Fibroblast of skin of left biceps (primary cell): ENCODE results near the gene CDC34.

ENCODE experiments used
- DNase-seq, 2 experiments: peaks; one replicate each; pipeline ENCODE4 v3.0.0-alpha.2; 2013; ENCODE audit warnings: low read depth in 2 of 2

Gene CDC34

GRCh38 chr19:531753-532560, at the start of gene CDC34:
TSS of gene CDC34 (plus strand) at chr19:531760. CDS start at chr19:531932, 172 bp downstream.
- DNase-seq, result no peak

- no peak for DNase-seq
Observed at GRCh38 chr19:482186-483041, 49.1 kb upstream of the CDC34 start.

GRCh38 chr19:483332-484072, 48.1 kb upstream of the CDC34 start:
- no peak for DNase-seq

DNA sequence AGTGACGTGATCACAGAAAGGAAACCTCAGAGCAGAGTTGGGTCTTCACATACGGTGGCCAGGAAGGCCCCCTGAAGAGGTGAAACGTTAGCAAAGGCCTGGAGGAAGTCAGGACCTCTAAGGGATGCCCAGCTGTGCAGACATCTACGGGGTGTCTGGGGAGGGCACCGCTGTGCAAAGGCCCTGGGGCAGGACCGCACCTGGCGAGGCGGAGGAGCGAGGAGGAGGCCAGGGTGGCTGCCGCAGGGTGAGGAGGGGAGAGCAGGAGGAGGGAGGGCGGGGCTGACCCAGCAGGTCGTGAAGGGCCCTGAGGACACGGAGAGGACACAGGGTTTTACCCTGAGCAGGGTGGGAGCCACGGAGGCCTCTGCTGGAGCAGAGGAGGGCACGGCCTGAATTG, 47.1 kb upstream of the CDC34 start:
- DNase-seq, result no peak

- DNase-seq, result no peak
Observed at GRCh38 chr19:485077-485476, 46.5 kb upstream of the CDC34 start.

- DNase-seq, result no peak
Observed at GRCh38 chr19:485583-486236, 45.9 kb upstream of the CDC34 start.

DNA sequence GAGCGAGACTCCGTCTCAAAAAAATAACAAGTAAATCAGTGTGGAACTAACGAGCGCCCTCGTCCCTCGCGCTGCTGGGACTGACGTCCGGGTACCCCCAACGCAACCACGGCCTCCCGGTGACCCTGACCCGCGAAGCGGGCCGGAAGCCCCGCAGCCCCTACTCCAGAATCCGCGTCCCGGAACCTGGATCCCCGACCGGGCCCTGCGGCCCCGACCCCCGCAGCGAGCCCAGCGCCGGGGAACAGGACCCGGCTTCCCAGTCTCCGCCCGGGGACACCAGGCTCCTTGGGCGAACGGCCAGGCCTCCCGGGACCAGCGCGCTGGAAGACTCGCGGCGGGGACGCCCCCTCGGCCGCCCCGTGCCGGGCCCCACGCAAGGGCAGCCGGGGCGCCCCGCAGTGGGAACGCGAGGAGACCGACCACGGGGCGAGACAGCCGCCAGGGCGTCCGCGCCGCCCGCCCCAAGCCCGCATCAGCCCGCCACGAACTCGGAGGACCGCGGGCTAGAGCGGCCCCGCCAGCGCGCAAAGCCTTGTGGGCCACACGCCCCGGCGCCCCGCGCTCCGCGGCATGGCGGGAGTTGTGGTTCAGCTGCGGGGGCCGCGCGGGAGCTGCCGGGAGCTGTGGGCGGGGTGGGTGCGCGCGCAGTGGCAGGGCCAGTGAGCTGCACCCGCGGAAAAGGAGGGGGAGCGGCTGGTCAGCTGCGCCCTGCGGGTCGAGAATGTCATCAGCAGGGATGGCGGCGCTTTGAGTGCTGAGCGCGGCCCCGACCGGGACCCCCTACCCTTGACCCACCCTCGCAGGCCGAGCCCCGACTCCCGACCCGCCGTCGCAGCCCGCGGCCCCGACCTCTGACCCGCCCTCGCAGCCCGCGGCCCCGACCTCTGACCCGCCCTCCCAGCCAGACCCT, 42.8 kb upstream of the CDC34 start:
- DNase-seq, result peak; percentile 84 to 85

- DNase-seq, result no peak
Observed at GRCh38 chr19:489418-490196, 42.0 kb upstream of the CDC34 start.

GRCh38 chr19:491146-491741, 40.3 kb upstream of the CDC34 start:
- DNase-seq, result no peak

GRCh38 chr19:492091-492531, 39.4 kb upstream of the CDC34 start:
- DNase-seq, result no peak

GRCh38 chr19:493391-494170, 38.0 kb upstream of the CDC34 start:
- no peak for DNase-seq

GRCh38 chr19:494171-495080, 37.1 kb upstream of the CDC34 start:
- no peak for DNase-seq

GRCh38 chr19:495081-495401, 36.5 kb upstream of the CDC34 start:
- no peak for DNase-seq

DNA sequence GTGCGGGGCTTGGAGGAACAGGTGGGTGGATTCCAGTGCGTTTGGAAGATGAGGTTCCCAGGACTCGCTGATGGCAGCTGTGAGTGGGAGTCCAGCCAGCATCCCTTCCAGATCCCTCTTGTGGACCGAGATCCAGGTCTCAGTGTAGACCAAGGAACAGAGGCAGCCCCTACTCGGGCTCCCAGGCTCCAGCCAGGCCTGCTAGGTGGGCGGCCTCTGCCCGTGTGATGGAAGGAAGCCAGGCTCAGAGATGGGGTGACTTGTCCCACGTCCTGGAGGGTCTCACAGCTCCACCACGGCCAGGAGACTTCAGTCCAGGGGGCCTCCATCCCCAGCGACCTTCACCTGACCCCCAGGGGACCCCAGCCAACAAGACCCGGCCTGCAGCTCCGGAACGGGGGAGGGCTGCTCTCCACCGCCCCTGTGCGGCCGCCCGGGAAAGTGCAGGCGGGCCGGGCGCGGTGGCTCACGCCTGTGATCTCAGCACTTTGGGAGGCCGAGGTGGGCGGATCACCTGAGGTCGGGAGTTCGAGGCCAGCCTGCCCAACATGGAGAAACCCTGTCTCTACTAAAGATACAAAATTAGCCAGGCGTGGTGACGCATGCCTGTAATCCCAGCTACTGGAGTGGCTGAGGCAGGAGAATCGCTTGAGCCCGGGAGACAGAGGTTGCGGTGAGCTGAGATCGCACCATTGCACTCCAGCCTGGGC, 36.0 kb upstream of the CDC34 start:
- DNase-seq, result no peak

DNA sequence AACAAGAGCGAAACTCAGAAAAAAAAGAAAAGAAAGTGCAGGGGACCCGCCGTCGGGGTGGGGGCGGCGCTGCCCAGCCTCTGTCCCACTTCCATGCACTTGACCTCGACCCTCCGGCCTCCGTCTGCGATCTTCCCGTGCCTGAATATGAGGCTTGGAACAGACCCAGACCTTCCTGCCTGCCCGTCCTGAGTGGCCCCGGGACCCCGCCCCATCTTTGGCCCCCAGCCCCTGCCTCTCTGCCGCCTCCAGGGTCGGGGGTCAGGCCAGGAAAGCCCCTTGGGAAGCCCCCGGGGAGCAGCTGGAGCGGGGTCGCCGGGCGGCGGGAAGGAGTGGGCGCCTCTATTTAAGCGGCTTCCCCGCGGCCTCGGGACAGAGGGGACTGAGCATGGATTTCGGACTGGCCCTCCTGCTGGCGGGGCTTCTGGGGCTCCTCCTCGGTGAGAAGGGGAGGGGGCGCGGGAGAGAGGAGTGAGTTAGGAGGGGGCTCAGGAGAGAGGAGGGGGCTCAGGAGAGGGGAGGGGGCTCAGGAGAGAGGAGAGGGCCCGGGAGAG, 35.4 kb upstream of the CDC34 start, which contains the start of gene MADCAM1:
MADCAM1 (plus strand) TSS at position 375 of the 554 bp plus-strand sequence; CDS start at position 389, 14 bp downstream.
- DNase-seq, result no peak

- no peak for DNase-seq
Observed at GRCh38 chr19:496986-497385, 34.6 kb upstream of the CDC34 start.

- no peak for DNase-seq
Observed at GRCh38 chr19:497491-497868, 34.1 kb upstream of the CDC34 start.
